HepG2 (cell line): ENCODE data around the gene CILP2.

Experiments
- GPBP1L1 ChIP-seq: sonication (generic); formaldehyde crosslinking; IDR thresholded peaks from 2 replicates; pipeline ENCODE4 v1.5.0; 2020; ENCODE audit warnings: mild to moderate bottlenecking, missing genetic modification reagents
- POLR2AphosphoS5 ChIP-seq: IDR thresholded peaks from 2 replicates; pipeline ENCODE4 v1.6.1; 2012; ENCODE audit warnings: low read depth, low read length
- SSRP1 ChIP-seq: IDR thresholded peaks from 2 replicates; pipeline ENCODE4 v1.6.1; 2016; ENCODE audit warnings: control low read depth
- ZNF24 ChIP-seq: fragments of 450-650 bp; IDR thresholded peaks from 2 replicates; pipeline ENCODE4 v1.6.1; 2017; ENCODE audit warnings: antibody characterized with exemption, mild to moderate bottlenecking
- ZNF296 ChIP-seq: sonication (generic); formaldehyde crosslinking; conservative IDR thresholded peaks from 2 replicates; pipeline ENCODE4 v1.5.0; 2020; ENCODE audit warnings: mild to moderate bottlenecking, missing genetic modification reagents
- TF ChIP-seq, protein P1 (sequence below): sonication (generic); formaldehyde crosslinking; IDR thresholded peaks from 2 replicates; pipeline ENCODE4 v1.4.0; 2020; ENCODE audit warnings: mild to moderate bottlenecking, missing genetic modification reagents, borderline replicate concordance

DNA sequence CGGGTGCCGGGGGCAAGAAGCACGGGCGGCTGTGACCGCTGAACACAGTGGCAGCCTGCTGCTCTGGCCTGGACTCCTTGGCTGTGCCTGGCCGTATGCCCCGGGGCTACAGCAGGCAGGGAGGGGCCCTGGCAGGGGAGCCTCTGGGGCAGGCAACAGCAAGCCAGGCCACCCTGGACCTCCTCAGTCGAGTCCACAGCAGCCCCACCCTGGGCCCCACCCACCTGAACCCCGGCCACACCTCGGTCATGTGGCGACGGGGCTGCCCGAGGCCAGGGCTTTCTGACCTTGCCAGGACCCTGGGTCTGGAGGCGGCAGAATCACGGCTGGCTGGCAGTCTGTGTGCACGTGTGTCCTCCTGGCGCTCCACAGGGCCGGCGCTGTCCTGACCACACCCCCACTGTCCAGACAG, 8.7 kb downstream of the CILP2 start:
- no peak for TF ChIP-seq GPBP1L1 (CRISPR knock-in tag)
- TF ChIP-seq ZNF24: no peak
- TF ChIP-seq POLR2AphosphoS5: no peak
- no peak for TF ChIP-seq ZNF296 (CRISPR knock-in tag)
- TF ChIP-seq, protein P1, sequence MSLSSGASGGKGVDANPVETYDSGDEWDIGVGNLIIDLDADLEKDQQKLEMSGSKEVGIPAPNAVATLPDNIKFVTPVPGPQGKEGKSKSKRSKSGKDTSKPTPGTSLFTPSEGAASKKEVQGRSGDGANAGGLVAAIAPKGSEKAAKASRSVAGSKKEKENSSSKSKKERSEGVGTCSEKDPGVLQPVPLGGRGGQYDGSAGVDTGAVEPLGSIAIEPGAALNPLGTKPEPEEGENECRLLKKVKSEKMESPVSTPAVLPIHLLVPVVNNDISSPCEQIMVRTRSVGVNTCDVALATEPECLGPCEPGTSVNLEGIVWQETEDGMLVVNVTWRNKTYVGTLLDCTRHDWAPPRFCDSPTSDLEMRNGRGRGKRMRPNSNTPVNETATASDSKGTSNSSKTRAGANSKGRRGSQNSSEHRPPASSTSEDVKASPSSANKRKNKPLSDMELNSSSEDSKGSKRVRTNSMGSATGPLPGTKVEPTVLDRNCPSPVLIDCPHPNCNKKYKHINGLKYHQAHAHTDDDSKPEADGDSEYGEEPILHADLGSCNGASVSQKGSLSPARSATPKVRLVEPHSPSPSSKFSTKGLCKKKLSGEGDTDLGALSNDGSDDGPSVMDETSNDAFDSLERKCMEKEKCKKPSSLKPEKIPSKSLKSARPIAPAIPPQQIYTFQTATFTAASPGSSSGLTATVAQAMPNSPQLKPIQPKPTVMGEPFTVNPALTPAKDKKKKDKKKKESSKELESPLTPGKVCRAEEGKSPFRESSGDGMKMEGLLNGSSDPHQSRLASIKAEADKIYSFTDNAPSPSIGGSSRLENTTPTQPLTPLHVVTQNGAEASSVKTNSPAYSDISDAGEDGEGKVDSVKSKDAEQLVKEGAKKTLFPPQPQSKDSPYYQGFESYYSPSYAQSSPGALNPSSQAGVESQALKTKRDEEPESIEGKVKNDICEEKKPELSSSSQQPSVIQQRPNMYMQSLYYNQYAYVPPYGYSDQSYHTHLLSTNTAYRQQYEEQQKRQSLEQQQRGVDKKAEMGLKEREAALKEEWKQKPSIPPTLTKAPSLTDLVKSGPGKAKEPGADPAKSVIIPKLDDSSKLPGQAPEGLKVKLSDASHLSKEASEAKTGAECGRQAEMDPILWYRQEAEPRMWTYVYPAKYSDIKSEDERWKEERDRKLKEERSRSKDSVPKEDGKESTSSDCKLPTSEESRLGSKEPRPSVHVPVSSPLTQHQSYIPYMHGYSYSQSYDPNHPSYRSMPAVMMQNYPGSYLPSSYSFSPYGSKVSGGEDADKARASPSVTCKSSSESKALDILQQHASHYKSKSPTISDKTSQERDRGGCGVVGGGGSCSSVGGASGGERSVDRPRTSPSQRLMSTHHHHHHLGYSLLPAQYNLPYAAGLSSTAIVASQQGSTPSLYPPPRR (CRISPR knock-in tag): no peak
- no peak for TF ChIP-seq SSRP1 (CRISPR knock-in tag)
